NB4 (cell line): ENCODE data around the gene CRELD2.

Source experiments
- CTCF ChIP-seq: IDR thresholded peaks from one replicate; pipeline ENCODE4 v1.5.1; 2012; ENCODE audit warnings: low read depth, low read length
- MYC ChIP-seq: IDR thresholded peaks from 2 replicates; pipeline ENCODE4 v1.6.1; 2011; ENCODE audit warnings: low read depth, low read length
- POLR2A ChIP-seq: IDR thresholded peaks from 2 replicates; pipeline ENCODE4 v1.6.1; 2011; ENCODE audit warnings: mild to moderate bottlenecking; ENCODE audit not compliant: insufficient read length; ENCODE audit errors: extremely low read depth
- TF ChIP-seq, protein P1 (sequence below): IDR thresholded peaks from 2 replicates; pipeline ENCODE4 v1.6.1; 2011; ENCODE audit warnings: low read depth, low read length

GRCh38 chr22:49897015-49897684, 21.3 kb upstream of the CRELD2 start:
- no peak for TF ChIP-seq CTCF
- TF ChIP-seq POLR2A = no peak
- TF ChIP-seq, protein P1, sequence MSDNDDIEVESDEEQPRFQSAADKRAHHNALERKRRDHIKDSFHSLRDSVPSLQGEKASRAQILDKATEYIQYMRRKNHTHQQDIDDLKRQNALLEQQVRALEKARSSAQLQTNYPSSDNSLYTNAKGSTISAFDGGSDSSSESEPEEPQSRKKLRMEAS = no peak
- no peak for TF ChIP-seq MYC
